Measurements from ENCODE around the gene ZNF771.

Gene ZNF771

DNA sequence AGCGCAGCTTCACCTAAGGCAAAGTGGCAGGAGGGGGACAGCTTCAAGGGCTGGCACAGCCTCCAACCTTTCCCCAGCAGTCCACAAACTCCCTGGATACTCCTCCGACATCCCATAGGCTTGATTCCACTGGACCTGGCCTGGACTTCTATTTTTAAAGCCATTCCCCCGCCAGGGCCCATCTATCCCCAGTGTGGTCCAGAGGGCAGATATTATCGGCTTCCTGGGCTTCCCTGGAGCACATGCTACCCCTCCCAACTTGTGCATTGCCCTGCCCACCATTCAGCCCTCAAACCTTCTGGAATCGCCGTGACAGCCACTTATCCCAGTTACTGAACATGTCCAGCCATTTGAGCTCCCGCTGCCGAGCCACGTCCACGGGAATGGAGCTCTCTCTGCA, 42.2 kb upstream of the ZNF771 start:
- no peak overlapping the region for H3K4me3 ChIP-seq (replicated peaks; ENCODE audit: low read depth, low read length)
- TF ChIP-seq CTCF (IDR thresholded peaks at IDR 0.05; ENCODE audit: low read depth, low read length, missing control alignments), result no peak
- no peak for DNase-seq (ENCODE audit: extremely low read depth, low read depth)

DNA sequence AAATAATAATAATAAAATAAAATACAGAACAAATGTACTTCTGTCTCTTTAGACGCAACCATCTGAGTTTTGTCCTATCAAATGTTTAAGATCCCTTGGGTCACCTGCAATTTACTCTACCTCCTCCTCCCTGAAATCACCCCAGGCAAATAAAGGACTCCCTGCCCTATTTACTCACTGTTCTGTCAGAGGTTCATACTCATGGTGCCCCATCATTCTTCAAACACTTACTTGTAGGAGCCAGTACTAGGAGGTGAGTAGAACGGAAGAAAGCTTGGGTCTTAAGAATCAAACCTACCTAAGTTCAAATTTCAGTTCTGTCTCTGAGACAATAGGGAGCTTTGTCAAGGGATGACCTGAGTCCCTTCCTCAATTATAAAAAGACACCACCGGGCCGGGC, 40.9 kb upstream of the ZNF771 start:
- DNase-seq (ENCODE audit: extremely low read depth, low read depth), result no peak
- no peak for TF ChIP-seq CTCF (IDR thresholded peaks at IDR 0.05; ENCODE audit: low read depth, low read length, missing control alignments)
- no peak overlapping the region for H3K4me3 ChIP-seq (replicated peaks; ENCODE audit: low read depth, low read length)

DNA sequence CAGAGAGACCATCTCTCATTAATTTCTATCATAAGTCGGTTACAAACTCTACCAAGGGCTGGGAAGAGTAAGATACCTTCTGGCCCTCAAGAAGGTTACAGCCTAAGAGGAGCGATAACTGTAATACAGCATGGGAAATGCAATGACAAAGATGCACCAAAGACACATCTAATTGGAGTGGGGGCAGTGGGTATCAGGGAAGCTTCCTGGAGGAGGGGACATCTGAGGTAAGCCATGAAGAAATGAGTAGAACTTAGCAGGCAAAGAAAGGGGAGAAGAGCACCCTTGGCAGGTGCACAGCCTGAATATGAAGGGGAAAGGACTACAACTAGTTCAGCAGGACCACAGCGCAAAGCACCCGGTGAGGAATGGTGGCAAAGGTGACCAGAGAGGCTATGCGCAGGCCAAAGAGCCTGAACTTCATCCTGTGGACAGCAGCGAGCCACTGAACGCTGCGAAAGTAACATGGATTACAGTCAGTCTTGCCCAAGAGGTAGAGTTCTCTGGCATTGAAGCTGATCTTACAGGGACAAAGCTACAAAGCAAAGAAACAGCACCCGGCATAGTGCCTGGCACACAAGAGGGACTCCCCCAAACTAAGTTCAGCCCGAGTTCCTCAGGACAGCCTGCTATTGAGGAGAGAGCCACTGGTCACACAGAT, 39.9 kb upstream of the ZNF771 start:
- H3K4me3 ChIP-seq (replicated peaks; ENCODE audit: low read depth, low read length), result peak overlapping the region; percentile 88
- DNase-seq (ENCODE audit: extremely low read depth, low read depth), result no peak
- TF ChIP-seq CTCF (IDR thresholded peaks at IDR 0.05; ENCODE audit: low read depth, low read length, missing control alignments), result no peak

- DNase-seq (ENCODE audit: extremely low read depth, low read depth), result no peak
- peak overlapping the region; percentile 88 for H3K4me3 ChIP-seq (replicated peaks; ENCODE audit: low read depth, low read length)
Measured at GRCh38 chr16:30368122-30368791, 39.1 kb upstream of the ZNF771 start.

GRCh38 chr16:30368792-30369090, 38.7 kb upstream of the ZNF771 start:
- no peak for DNase-seq (ENCODE audit: extremely low read depth, low read depth)
- no peak for TF ChIP-seq CTCF (IDR thresholded peaks at IDR 0.05; ENCODE audit: low read depth, low read length, missing control alignments)
- H3K4me3 ChIP-seq (replicated peaks; ENCODE audit: low read depth, low read length), result peak overlapping the region; percentile 88

More at GRCh38 chr16:30368122-30368791, 39.1 kb upstream of the ZNF771 start:
- TF ChIP-seq CTCF (IDR thresholded peaks at IDR 0.05; ENCODE audit: low read depth, low read length, missing control alignments), result no peak

- no peak for DNase-seq (ENCODE audit: extremely low read depth, low read depth)
- no peak for TF ChIP-seq CTCF (IDR thresholded peaks at IDR 0.05; ENCODE audit: low read depth, low read length, missing control alignments)
- peak overlapping the region; percentile 88 for H3K4me3 ChIP-seq (replicated peaks; ENCODE audit: low read depth, low read length)
Measured at GRCh38 chr16:30369091-30369937, 38.1 kb upstream of the ZNF771 start.

Measured in HFF-Myc (cell line).